ENCODE results near the gene RHBDD3. TPM values are rescaled to one million over a fixed set of nuclear protein-coding genes. Genes with fewer than 3 reads are reported as not detected.
"Not testable (repeated sequence)": the region's sequence is repeated elsewhere in the genome, so short reads cannot be mapped to it uniquely, and the experiment has no call there.

The RHBDD3 gene
- total RNA-seq, 2 donors from 2014 or later, result 22.4 to 29.4 TPM

GRCh38 chr22:29243874-29244446 is 23.8 kb downstream of the RHBDD3 start:
- DNase-seq (no peak), ATAC-seq (replicated peaks in 1 of 2) (no peak)
- peaks cover 6 to 7% of the 10 kb centered on the region in 2 donors for H3K9me3 Mint-ChIP-seq
- H3K36me3 Mint-ChIP-seq (ENCODE audit: insufficient read depth in 2 of 2), result peaks cover 5 to 15% of the 10 kb centered on the region in 2 donors
- H3K27me3 Mint-ChIP-seq (ENCODE audit: low read depth), result peaks cover 9% of the 10 kb centered on the region
- H3K4me3 Mint-ChIP-seq, result no peak overlapping the region
- no peaks in the 10 kb centered on the region for H3K4me1 Mint-ChIP-seq (ENCODE audit: low read depth)
- no peak overlapping the region for H3K27ac Mint-ChIP-seq

GRCh38 chr22:29240481-29240880 is 27.3 kb downstream of the RHBDD3 start:
- not testable (repeated sequence) for H3K27me3 Mint-ChIP-seq (ENCODE audit: low read depth); H3K4me3 Mint-ChIP-seq; ATAC-seq (replicated peaks in 1 of 2); H3K4me1 Mint-ChIP-seq (ENCODE audit: low read depth); H3K27ac Mint-ChIP-seq; H3K9me3 Mint-ChIP-seq; DNase-seq
- H3K36me3 Mint-ChIP-seq (ENCODE audit: insufficient read depth in 2 of 2), result peaks cover 6 to 15% of the 10 kb centered on the region in 2 donors

GRCh38 chr22:29233277-29233877 is 34.4 kb downstream of the RHBDD3 start:
- no peak overlapping the region for H3K4me3 Mint-ChIP-seq
- peaks cover 0 to 2% of the 10 kb centered on the region in 2 donors for H3K9me3 Mint-ChIP-seq
- no peak overlapping the region for H3K27ac Mint-ChIP-seq
- peaks cover 3 to 4% of the 10 kb centered on the region in 2 donors for H3K36me3 Mint-ChIP-seq (ENCODE audit: insufficient read depth in 2 of 2)
- H3K27me3 Mint-ChIP-seq (ENCODE audit: low read depth), result peaks cover 6% of the 10 kb centered on the region
- no peaks in the 10 kb centered on the region for H3K4me1 Mint-ChIP-seq (ENCODE audit: low read depth)
- DNase-seq, result no peak
- ATAC-seq (replicated peaks in 1 of 2), result no peak

DNA sequence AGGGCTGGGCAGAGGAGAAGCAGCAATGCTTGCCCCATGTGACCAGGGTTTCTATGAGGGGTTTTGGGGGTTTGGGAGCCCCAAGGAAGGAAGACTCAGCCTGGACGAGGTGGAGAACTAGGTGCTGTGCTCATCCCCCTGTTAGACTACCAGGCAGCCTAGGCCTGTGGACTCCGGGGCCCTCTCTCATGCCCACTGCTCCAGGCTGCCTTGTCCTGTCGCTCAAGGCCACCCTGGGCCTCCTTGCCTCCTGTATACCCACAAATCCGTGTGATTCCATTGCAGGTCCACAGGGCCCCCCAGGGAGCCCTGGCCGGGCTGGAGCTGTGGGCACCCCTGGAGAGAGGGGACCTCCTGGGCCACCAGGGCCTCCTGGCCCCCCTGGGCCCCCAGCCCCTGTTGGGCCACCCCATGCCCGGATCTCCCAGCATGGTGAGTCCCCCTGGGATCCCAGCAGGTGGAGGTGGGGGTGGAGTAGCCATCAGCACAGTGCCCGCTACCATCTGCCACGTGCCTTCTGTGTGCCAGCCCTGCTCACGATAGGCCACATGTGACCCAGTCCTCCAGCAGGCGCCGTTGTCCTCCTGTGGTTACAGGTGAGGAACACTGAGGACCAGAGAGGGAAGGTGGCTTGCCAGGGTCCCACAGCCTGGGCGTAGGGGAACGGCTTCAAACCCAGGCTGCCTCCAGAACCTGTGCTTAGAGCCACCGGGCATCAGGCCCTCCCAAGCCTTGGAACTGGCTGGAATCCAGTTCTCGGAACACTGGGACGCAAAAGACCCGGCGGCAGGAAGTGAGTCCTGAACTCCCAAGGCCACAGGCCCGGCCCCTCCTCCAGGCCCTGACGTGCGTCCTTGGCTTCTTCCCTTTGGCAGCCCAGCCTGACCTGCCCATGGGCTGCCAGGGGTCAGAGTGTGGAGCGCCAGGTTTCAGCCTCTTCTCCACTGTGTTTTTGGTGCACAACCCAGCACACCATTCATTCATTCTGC is 35.5 kb downstream of the RHBDD3 start:
- peaks cover 0 to 2% of the 10 kb centered on the region in 2 donors for H3K9me3 Mint-ChIP-seq
- H3K4me1 Mint-ChIP-seq (ENCODE audit: low read depth), result no peaks in the 10 kb centered on the region
- DNase-seq (no peak), ATAC-seq (replicated peaks in 1 of 2) (no peak)
- peaks cover 3 to 4% of the 10 kb centered on the region in 2 donors for H3K36me3 Mint-ChIP-seq (ENCODE audit: insufficient read depth in 2 of 2)
- H3K27me3 Mint-ChIP-seq (ENCODE audit: low read depth), result peaks cover 6% of the 10 kb centered on the region
- H3K27ac Mint-ChIP-seq, result no peak overlapping the region
- H3K4me3 Mint-ChIP-seq, result no peak overlapping the region

DNA sequence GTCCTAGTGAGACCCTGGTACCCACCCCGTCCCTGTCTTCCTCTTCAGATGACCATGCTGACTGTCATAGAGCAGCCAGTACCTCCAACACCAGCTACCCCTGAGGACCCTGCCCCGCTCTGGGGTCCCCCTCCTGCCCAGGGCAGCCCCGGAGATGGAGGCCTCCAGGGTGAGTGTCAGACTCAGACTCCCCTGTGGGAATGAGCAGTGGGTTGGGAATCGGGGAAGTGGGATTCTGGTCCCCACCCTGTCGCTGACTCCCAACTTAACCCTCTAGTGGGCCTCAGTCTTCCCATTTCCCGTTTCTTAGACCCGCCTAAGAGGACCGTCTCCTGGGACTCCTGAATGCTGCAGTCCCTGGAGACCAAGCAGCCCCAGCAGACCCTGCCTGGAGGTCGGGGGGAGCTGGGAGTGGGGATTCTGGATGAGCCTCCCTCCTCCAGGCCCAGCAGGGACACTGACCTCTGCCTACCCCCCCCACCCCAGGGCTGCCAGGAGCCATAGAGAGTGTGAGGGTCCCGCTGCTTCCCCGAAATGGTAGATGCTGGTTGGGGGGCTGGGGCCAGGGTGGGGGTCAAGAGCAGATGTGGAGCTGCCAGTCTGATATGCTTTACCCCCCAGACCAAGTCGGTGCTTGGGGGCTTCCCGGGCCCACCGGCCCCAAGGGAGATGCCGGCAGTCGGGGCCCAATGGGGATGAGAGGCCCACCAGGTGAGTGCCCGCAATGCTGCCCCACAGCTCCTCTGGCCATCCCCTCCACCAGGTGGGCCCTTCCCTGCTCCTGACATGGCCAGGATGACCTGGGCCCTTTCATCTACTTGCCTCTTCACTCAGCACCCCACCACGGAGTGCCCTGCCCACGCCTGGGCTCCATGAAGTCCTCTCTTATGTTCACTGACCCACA is 36.6 kb downstream of the RHBDD3 start:
- peaks cover 0 to 2% of the 10 kb centered on the region in 2 donors for H3K9me3 Mint-ChIP-seq
- H3K27ac Mint-ChIP-seq, result no peak overlapping the region
- ATAC-seq (replicated peaks in 1 of 2), result no peak
- H3K4me3 Mint-ChIP-seq, result no peak overlapping the region
- H3K27me3 Mint-ChIP-seq (ENCODE audit: low read depth), result peaks cover 6% of the 10 kb centered on the region
- H3K36me3 Mint-ChIP-seq (ENCODE audit: insufficient read depth in 2 of 2), result peaks cover 3 to 4% of the 10 kb centered on the region in 2 donors
- DNase-seq, result no peak
- H3K4me1 Mint-ChIP-seq (ENCODE audit: low read depth), result no peaks in the 10 kb centered on the region

DNA sequence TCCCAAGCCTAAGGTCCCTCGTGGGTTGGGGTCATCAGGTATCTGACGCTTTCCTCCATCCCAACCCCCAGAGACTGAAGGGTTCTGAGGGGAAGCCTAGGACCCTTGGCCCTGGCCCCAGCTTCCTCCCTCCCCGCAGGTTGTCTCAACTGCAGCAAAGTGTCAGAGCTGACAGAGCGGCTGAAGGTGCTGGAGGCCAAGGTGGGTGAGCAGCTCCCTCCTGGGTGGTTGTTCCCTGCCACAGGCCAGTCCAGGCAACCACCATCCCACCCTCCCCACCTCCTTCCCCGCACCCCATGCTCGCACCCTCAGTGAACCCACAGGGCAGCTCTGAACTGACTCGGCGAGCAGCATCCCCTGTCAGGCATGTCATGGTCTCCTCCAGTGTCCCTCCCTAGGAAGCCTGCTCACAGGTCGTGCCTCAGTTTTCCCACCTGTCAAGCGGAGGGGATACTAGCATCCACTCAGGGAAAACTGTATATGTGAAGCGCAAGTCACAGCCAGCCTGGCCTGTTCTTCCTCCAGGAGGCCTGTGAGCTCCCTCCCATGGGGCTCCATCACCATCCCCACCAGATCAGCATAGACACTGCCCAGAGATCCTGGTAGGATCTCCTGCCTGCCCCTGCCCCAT is 41.3 kb downstream of the RHBDD3 start:
- DNase-seq (no peak), ATAC-seq (replicated peaks in 1 of 2) (no peak)
- Mint-ChIP-seq H3K27ac (no peak overlapping the region), H3K4me1 (ENCODE audit: low read depth) (no peaks in the 10 kb centered on the region), H3K27me3 (ENCODE audit: low read depth) (no peaks in the 10 kb centered on the region), H3K9me3 (no peaks in the 10 kb centered on the region), H3K36me3 (ENCODE audit: insufficient read depth in 2 of 2) (no peaks in the 10 kb centered on the region), H3K4me3 (no peak overlapping the region)

DNA sequence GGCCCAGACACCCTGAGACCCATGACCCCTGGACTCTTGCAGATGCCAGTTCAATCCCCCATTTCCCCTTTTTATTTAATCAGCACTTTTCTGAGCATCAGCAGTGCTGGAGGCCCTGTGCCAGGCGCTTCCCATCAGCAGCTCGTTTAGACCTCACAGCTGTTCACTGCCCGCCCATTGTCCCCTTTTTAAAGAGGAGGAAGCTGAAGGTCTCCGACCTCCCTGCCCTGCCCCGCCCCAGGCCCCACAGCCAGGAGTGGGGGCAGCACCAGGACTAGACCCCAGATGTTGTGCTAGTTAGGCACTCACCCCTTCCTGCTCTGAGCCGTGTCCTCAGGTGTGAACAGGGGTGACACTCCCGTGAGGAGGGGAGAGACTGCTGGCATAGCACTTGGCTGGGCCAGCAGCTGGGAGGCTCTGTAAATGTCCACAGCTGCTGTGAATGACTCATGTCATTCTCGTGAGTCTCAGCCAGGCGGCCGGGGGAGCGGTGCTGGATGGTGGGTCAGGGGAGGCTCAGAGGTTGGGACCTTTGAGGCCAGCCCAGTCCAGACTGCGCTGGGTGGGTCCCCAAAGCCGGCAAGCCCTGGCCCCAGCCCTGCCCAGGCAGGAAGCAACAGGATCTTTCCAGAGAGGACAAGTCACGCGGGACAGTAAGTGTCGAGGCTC is 42.2 kb downstream of the RHBDD3 start:
- no peaks in the 10 kb centered on the region for H3K27me3 Mint-ChIP-seq (ENCODE audit: low read depth)
- no peak overlapping the region for H3K27ac Mint-ChIP-seq
- ATAC-seq (replicated peaks in 1 of 2) (no peak), DNase-seq (no peak)
- H3K36me3 Mint-ChIP-seq (ENCODE audit: insufficient read depth in 2 of 2), result no peaks in the 10 kb centered on the region
- no peaks in the 10 kb centered on the region for H3K4me1 Mint-ChIP-seq (ENCODE audit: low read depth)
- H3K4me3 Mint-ChIP-seq, result no peak overlapping the region
- no peaks in the 10 kb centered on the region for H3K9me3 Mint-ChIP-seq

- DNase-seq (no peak), ATAC-seq (replicated peaks in 1 of 2) (no peak)
- Mint-ChIP-seq H3K27me3 (ENCODE audit: low read depth) (no peaks in the 10 kb centered on the region), H3K36me3 (ENCODE audit: insufficient read depth in 2 of 2) (no peaks in the 10 kb centered on the region), H3K4me3 (no peak overlapping the region), H3K27ac (no peak overlapping the region), H3K9me3 (no peaks in the 10 kb centered on the region), H3K4me1 (ENCODE audit: low read depth) (no peaks in the 10 kb centered on the region)
These were observed 42.8 kb downstream of the RHBDD3 start for GRCh38 chr22:29224859-29225410.

DNA sequence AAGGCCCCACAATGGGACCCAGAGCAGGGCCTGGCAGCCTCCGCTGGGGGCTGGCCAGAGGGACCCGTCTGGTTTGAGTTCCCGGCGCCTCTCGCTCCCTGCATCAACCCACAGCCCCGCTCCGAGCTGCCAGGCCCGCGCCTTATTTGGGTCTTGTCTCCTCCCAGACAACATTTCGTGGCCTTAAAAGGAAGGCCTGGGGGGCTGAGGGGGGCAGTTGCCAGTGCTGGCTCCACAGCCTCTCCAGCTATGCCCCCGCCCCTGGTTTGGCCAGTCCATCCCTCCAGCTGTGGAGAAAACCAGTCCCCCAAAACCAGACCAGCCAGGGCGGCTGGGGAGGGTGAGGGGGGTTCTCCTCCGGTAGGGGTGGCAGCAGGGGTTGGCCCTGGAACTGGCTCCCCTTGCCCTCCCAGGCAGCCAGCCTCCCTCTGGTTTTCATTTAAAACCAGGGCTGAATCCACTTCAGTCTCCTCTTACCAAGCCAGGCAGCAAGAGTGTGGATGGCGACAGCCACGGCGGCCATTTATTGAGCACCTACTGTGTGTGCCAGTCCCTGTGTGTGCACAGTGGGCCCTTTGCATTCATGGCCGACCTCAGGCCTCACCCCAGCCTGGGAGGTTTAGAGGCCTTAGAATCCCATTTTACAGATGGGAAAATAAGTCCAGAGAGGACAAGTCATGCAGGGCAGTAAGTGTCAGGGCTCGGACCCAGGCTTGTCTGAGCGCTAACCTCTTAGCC is 43.5 kb downstream of the RHBDD3 start:
- Mint-ChIP-seq H3K9me3 (no peaks in the 10 kb centered on the region), H3K4me3 (no peak overlapping the region), H3K36me3 (ENCODE audit: insufficient read depth in 2 of 2) (no peaks in the 10 kb centered on the region), H3K27me3 (ENCODE audit: low read depth) (no peaks in the 10 kb centered on the region), H3K27ac (no peak overlapping the region), H3K4me1 (ENCODE audit: low read depth) (no peaks in the 10 kb centered on the region)
- DNase-seq (no peak), ATAC-seq (replicated peaks in 1 of 2) (no peak)

GRCh38 chr22:29219881-29220670 is 47.7 kb downstream of the RHBDD3 start:
- ATAC-seq (replicated peaks in 1 of 2), result no peak
- no peak overlapping the region for H3K27ac Mint-ChIP-seq

DNA sequence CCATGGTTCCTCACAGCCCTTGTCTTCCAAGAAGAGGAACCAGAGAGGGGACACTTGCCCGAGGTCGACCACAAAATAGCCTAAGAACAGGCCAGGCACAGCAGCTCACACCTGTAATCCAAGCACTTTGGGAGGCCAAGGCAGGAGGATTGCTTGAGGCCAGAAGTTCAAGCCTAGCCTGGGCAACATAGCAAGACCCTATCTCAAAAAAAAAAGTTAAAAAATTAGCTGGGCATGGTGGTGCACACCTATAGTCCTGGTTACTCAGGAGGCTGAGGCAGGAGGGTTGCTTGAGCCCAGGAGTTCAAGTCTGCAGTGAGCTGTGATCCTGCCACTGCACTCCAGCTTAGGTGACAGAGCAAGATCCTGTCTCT is 48.4 kb downstream of the RHBDD3 start:
- H3K27ac Mint-ChIP-seq; H3K27me3 Mint-ChIP-seq (ENCODE audit: low read depth); ATAC-seq (replicated peaks in 1 of 2); H3K9me3 Mint-ChIP-seq; DNase-seq; H3K4me1 Mint-ChIP-seq (ENCODE audit: low read depth); H3K36me3 Mint-ChIP-seq (ENCODE audit: insufficient read depth in 2 of 2); H3K4me3 Mint-ChIP-seq: not testable (repeated sequence)

More at GRCh38 chr22:29219881-29220670, 47.7 kb downstream of the RHBDD3 start:
- H3K4me1 Mint-ChIP-seq (ENCODE audit: low read depth), result no peaks in the 10 kb centered on the region
- H3K27me3 Mint-ChIP-seq (ENCODE audit: low read depth), result no peaks in the 10 kb centered on the region
- H3K36me3 Mint-ChIP-seq (ENCODE audit: insufficient read depth in 2 of 2), result no peaks in the 10 kb centered on the region
- DNase-seq, result no peak
- no peak overlapping the region for H3K4me3 Mint-ChIP-seq
- H3K9me3 Mint-ChIP-seq, result no peaks in the 10 kb centered on the region
